HG03039 (cell line): ENCODE results near the gene RBPMS2.
"Not testable (repeated sequence)": the region's sequence is repeated elsewhere in the genome, so short reads cannot be mapped to it uniquely, and the experiment has no call there.

ENCODE experiments used
- ATAC-seq: cut with Tn5 transposase; IDR thresholded peaks from one replicate; pipeline ENCODE4 v1.9.1; 2021; ENCODE audit warnings: mild to moderate bottlenecking, moderate library complexity; ENCODE audit not compliant: unreplicated experiment

Gene RBPMS2

DNA sequence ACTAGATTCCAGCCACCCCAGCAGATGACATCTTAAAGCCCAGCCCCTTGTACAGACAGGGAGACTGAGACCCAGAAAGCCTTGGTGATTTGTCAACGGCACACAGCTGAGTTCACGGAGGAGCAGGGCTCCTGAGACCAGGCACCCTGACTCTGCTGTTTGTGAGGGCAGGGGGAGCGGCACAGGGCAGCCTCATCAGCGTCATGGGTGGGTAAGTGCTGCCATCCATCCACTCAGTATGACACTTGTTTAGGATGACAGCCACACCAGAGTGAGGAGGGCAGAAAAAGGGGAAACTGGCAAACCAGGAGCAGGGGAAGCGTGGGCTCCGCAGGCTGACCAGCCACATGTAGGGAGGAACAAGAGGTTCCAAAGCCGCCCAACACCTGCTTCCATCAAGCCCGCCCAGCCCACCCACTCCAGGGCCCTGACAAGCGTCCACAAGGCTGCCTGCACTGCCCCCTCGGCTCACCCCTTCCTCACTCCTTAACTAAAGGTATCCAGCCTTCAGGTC lies 19.9 kb downstream of the RBPMS2 start:
- ATAC-seq = no peak

DNA sequence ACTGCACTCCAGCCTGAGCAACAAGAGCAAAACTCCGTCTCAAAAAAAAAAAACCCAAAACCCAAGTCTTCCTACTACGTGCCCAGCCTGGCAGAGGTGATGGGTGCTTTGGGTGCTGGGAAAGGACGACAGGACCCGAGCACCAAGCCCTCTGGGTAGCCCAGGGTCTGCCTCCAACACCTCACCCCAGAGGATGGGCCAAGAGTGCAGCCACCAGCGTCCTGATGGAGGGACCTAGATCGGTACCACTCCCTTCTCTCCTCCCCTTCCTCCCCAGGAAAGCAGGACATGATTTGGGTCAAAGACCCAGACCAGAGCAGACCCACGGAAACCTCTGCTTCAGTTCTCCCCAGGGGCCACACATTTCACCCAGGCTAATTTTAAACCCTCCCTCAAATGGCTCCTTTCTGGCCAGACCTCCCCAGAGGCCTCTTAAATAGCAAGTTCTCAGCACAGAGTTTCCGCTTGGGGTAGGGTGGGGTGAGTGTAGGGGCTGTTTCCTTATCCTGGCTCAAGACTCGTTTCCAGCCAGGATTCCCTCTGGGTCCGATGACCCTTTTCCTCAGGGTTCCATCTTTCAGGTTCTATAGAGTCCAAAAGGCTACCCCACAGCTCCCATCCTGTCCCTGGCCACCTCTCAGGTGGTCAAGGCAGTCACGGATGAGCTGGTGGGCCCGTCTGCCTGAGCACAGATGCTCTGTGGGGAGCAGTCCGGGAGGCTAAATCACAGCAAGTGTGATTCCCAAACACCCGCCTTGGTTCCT lies 20.5 kb downstream of the RBPMS2 start:
- ATAC-seq = no peak

GRCh38 chr15:64753480-64754185 lies 21.8 kb downstream of the RBPMS2 start:
- no peak for ATAC-seq

DNA sequence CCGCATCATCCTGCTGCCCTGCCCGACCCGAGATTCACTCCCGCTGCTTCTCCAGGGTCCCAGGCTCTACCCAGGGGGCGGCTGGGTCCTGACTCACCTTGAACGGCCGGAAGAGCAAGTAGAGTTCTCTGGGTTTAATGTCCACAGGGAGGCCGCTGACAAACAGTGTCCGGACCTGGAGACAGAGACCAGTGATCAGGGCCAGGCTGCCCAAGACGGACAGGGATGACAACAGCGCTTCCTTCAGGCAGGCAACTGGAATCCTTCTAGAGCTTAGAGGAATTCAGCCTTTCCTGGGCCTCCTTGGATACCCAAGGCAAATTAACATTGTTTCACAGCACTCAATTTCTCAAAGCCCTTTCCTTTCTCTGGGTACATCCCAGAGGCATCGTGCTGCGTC lies 23.9 kb downstream of the RBPMS2 start:
- ATAC-seq = no peak

DNA sequence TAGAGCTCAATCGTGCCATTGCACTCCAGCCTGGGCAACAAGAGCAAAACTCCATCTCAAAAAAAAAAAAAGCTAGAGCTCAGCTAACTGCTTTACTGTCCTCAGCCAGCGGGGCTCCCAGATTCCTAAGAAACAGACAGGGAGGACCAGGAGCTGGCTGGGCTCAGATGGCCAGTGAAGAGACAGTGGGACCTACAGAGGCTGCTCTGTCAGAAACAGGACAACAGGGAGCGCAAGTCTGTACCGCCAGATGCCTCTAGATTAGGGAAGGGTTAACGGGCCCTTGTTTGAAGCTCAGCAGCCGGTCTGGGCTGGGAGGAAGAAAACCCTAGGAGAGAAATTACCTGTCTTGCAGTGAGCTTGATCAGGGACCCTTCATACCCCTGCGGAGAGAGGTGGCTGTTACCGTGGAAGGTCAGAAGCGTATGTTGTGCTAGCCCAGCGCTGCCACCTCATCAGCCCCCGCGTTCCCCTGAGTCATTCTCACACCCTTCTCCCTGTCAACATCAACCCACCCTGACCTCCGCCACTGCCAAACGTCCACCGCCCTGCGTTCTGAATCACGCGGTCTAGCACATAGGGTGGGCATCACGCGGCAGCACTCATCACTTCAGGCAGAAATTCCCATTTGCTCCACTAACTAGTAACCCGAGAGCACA lies 25.3 kb downstream of the RBPMS2 start:
- no peak for ATAC-seq

- ATAC-seq = no peak
Observed at GRCh38 chr15:64749167-64749566, 26.2 kb downstream of the RBPMS2 start.

DNA sequence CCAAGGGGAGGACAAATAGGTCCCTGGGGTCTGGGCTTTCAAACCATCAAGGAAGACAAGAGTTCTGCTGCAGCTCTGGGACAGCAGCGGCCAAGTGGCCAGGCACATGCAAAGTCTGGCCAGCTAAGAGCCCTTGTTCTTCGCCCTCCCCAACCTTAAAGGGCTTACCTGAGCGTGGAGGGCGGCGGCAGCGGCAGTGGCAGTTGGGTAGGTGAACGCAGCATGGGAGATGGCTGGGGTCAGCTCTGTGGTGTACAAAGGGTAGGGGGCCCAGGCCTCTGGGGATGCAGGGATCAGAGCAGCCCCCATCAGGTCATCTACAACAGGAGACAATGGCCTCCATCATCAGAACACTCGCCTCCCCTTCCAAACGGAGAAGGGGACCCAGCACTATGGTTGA lies 27.1 kb downstream of the RBPMS2 start:
- ATAC-seq = no peak

DNA sequence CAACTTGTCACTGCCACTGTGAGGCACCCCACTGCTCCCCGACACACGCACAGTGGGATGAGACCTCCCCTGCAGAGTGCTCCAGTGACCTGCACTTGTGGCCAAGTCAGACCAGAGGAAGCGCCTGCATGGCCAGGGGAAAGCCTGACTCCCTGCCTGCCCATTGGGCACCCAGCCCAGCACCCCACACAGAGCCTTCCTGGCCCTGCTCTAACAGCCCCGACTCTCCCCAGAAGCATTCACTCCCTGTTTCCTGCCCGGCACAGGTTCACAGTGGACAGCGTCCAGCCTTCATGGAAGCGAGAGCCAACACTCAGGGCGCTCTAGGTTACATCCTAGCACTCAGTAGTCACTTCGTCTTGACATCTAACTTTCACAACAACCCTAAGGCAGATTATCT lies 27.8 kb downstream of the RBPMS2 start:
- no peak for ATAC-seq

DNA sequence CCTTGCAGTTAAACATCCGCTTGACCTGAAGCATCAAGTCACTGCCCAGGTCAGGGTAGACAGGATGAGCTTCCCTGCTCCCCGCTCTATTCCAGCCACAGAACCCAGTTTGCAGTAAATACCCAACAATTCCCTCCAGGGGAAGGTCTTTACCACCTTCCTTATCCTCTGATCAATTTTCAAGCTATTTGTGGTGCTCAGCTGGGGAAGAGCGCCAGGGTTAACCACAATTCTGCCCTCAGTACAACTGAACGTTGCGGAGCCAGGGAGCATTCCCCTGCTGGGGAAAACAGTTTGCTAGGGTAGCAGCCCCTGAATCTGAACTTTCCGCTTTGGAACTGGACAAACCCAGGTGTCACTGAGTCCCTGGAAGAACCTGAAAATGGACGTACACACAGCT lies 28.5 kb downstream of the RBPMS2 start:
- ATAC-seq = no peak

DNA sequence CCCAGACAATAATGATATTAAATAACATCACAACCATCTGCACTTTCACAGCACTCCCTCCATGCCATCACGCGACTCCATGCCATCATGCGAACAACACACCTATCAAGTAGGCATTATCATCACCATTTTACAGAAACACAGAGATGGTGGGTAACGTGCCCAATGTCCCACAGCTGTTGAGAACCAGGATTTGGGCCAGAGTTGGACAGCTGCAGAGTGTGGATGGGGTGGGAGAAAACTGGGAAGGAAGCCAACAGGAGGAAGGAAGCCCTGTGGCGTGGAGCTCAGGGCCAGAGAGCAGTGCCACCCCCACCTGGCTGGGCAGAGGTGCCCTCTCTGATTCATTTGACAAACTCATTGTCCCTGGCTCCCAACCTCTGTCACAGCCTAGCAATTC lies 29.0 kb downstream of the RBPMS2 start:
- no peak for ATAC-seq

GRCh38 chr15:64743691-64744090 lies 31.7 kb downstream of the RBPMS2 start:
- no peak for ATAC-seq

DNA sequence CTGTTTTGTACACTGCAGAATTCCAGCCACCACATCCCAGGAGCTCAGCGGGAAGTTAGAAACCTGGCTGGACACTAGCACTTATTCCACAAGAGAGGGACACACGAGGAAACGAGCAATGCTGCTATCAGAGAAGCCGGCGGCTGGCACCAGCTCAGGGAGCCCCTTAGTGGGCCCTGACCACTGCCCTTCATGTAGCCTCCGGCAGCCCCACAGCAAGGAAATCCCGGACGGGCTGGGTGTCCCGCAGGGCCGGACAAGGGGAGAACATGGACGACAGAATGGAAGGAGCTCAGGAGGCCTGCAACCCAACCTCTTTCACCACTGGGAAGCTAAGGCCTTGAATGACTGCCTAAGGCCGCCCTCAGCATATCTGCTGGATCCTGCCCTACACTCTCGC lies 32.5 kb downstream of the RBPMS2 start:
- no peak for ATAC-seq

DNA sequence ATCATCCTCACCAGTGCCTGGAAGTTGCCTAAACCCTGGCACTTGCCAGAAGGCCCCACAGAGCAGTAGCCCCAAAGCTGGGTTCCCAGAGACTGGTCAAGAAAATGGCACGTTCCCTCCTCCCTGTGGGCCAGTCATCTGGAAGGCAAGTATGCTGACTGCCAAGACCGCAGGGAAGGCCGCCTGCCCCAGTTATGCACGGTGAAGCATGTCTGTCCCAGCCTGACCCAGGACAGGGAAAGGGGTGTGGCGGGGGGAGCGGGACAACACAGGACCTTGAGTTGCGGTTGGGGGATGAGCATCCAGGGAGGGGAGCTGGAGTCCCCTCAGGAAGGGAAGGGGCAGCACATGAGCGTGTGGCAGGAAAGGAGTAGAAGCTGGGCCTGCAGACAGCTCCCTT lies 33.0 kb downstream of the RBPMS2 start:
- no peak for ATAC-seq

DNA sequence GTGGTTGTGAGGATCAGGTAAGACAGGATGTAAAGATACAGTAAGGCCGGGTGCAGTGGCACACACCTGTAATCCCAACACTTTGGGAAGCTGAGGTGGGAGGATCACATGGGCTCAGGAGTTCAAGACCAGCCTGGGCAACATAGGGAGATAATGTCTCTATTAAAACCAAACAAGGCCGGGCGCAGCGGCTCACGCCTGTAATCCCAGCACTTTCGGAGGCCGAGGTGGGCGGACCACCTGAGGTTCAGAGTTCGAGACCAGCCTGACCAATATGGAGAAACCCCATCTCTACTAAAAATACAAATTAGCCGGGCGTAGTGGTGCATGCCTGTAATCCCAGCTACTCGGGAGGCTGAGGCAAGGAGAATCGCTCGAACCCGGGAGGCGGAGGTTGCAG lies 33.7 kb downstream of the RBPMS2 start:
- not testable (repeated sequence) for ATAC-seq

GRCh38 chr15:64740311-64741170 lies 34.8 kb downstream of the RBPMS2 start:
- no peak for ATAC-seq

GRCh38 chr15:64739577-64740143 lies 35.7 kb downstream of the RBPMS2 start:
- no peak for ATAC-seq

GRCh38 chr15:64739156-64739555 lies 36.2 kb downstream of the RBPMS2 start:
- ATAC-seq = no peak

DNA sequence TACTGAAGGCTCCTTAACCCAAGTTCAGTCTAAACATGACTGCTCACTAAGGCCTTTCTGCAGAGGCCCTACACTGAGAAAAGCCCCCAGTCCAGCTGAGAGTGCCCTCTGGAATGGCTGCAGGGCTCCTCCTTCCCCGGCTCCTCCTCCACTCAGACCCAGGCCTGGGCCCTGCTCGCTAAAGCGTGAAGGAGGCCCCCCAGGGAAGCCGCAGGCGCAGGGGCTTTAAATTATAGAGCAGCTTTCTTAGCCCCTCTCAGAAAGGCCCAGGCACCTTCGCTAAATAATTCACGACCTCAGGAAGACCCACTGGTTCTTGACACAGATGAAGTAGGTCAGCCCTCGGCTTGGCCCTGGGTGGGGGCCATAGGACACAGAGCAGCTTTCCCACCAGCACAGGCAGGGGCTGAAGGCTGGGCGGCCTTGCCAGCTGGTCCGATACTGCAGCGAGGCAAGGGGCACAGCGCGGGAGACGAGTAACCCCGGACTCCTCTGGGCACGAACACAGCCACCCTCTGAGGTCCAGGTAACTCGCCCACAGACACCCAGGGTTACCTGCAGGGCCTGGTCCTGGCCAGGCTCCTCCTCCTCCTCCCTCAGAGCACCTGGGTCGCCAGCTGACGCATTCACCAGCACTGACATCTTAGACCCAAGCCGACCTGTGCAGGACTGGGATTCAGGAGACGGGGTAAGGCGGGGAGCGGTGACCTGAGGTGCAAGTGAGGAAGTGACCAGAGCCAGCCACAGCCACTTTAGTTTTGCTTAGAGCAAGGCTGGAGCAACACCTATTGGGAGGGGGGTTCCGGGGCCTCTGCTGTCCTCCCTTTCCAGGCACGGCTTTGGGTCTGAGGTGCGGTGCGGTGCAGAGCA lies 36.9 kb downstream of the RBPMS2 start:
- no peak for ATAC-seq

DNA sequence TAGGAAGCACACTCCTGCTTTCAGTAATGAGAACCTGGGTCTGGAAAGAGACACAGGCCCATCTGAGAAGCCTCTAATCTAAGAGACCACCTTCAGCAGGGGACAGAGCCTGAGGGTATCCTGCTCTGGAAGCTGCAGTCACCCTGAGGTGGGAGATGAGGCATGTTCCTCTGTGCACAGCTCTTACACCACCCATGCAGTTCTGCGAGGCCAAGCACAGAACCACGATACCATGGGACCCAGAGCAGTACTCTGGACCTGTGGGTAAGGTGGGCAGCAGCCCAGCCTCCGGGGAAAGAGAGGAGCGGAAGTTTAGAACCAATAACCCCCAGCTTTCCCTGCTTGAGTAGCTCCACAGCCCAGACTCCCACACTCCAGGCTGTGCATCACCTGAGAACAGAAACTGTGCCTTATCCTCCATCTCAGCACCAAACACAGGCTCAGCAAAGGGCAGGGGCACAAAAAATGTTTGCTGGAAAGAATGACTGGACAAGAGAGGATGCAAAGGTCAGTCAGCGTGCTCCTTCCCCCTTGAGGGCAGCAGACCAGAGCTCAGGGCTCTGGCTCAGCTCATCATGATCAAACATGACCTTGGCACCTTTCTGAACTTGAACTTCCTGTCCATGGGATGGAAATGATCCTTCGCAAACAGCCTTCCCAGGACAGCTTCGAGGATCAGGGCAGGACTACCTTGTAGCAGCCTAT lies 43.1 kb downstream of the RBPMS2 start:
- ATAC-seq = no peak
